MV-4-11 (cell line): Measurements from ENCODE around the gene ZRANB3.

Experiments
- DNase-seq: peaks from one replicate; lab custom pipeline; 2025; lab: John Stamatoyannopoulos, UW

Gene ZRANB3

GRCh38 chr2:135175177-135175576, 355.8 kb downstream of the ZRANB3 start:
- DNase-seq: no peak

GRCh38 chr2:135174810-135175093, 356.3 kb downstream of the ZRANB3 start:
- DNase-seq: no peak

GRCh38 chr2:135174049-135174809, 356.8 kb downstream of the ZRANB3 start:
- DNase-seq: no peak

GRCh38 chr2:135169900-135170753, 360.9 kb downstream of the ZRANB3 start:
- no peak for DNase-seq

GRCh38 chr2:135168204-135168856, 362.7 kb downstream of the ZRANB3 start:
- DNase-seq: no peak

GRCh38 chr2:135167273-135167672, 363.7 kb downstream of the ZRANB3 start:
- DNase-seq: no peak

GRCh38 chr2:135164431-135164830, 366.6 kb downstream of the ZRANB3 start:
- DNase-seq: no peak

GRCh38 chr2:135163901-135164300, 367.1 kb downstream of the ZRANB3 start:
- no peak for DNase-seq

- no peak for DNase-seq
Observed at GRCh38 chr2:135163306-135163705, 367.7 kb downstream of the ZRANB3 start.

- no peak for DNase-seq
Observed at GRCh38 chr2:135162786-135163185, 368.2 kb downstream of the ZRANB3 start.

- no peak for DNase-seq
Observed at GRCh38 chr2:135162377-135162776, 368.6 kb downstream of the ZRANB3 start.

- no peak for DNase-seq
Observed at GRCh38 chr2:135159191-135159590, 371.8 kb downstream of the ZRANB3 start.

GRCh38 chr2:135157856-135158255, 373.2 kb downstream of the ZRANB3 start:
- no peak for DNase-seq

GRCh38 chr2:135154962-135155361, 376.1 kb downstream of the ZRANB3 start:
- no peak for DNase-seq

- DNase-seq: no peak
Observed at GRCh38 chr2:135152361-135152760, 378.7 kb downstream of the ZRANB3 start.

- no peak for DNase-seq
Observed at GRCh38 chr2:135151615-135152014, 379.4 kb downstream of the ZRANB3 start.

GRCh38 chr2:135150725-135151124, 380.3 kb downstream of the ZRANB3 start:
- DNase-seq: no peak

- no peak for DNase-seq
Observed at GRCh38 chr2:135149251-135149650, 381.8 kb downstream of the ZRANB3 start.

GRCh38 chr2:135144343-135144742, 386.7 kb downstream of the ZRANB3 start:
- no peak for DNase-seq

- DNase-seq: no peak
Observed at GRCh38 chr2:135142323-135142722, 388.7 kb downstream of the ZRANB3 start.

GRCh38 chr2:135140606-135141005, 390.4 kb downstream of the ZRANB3 start:
- no peak for DNase-seq

GRCh38 chr2:135132314-135132713, 398.7 kb downstream of the ZRANB3 start:
- DNase-seq: peak; percentile 0

GRCh38 chr2:135130751-135131150, 400.3 kb downstream of the ZRANB3 start:
- no peak for DNase-seq
